H1 (cell line): ENCODE results near the gene KRTAP10-3.

Experiments
- CEBPB ChIP-seq: IDR thresholded peaks from 2 replicates; pipeline ENCODE4 v1.6.1; 2012; ENCODE audit warnings: low read depth, low read length
- EP300 ChIP-seq, 2 experiments: IDR thresholded peaks; 1 replicate in 1 of 2; 2 replicates in 1 of 2; pipeline ENCODE4 v1.6.1; 2011 to 2012; ENCODE audit warnings: low read depth in 2 of 2, low read length in 2 of 2, mild to moderate bottlenecking in 2 of 2, borderline replicate concordance in 1 of 2, inconsistent platforms in 1 of 2, moderate library complexity in 1 of 2

DNA sequence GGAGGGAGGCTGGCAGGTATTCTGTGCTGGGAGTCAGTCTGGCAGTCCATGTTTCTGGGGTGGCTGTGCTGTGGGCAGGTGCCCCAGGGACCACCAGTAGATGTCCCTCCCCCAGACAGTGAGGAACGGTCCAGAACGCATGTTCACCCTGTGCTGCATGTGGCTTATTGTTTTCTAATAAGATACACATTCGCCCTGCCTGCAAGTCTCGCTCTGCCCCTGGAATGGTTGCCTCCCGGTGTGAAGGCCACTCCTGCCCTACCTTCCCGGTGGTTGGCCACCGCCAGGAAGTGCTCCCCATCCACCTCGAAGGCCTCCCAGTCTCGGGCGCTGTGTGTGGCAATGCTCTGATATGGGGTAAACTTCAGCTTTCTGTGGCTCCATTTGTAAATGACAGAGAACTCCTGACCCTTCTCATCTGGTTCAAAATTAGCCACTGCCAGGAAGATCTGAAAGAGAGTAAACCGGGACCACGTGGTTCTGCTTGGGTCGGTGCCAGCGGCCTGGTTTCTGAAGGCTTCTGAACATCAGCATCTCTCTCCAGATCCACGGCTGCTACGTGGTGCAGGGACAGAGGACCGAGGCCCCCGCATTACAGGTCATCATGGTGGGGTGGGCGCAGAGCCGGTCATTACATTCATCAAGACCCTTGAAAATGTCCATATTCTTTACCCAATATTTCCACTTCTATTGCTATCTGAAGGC lies 33.1 kb downstream of the KRTAP10-3 start:
- TF ChIP-seq CEBPB: no peak
- TF ChIP-seq EP300 (IDR thresholded peaks at IDR 0.05; ENCODE audit: borderline replicate concordance in 1 of 2, low read depth in 2 of 2, low read length in 2 of 2): no peak
